GM18511 (cell line): ENCODE data around the gene ZCCHC14.
"Not testable (repeated sequence)": the region's sequence is repeated elsewhere in the genome, so short reads cannot be mapped to it uniquely, and the experiment has no call there.

Experiments used
- ATAC-seq: cut with Tn5 transposase; IDR thresholded peaks from one replicate; pipeline ENCODE4 v1.9.1; 2021; ENCODE audit warnings: mild to moderate bottlenecking, moderate library complexity; ENCODE audit not compliant: unreplicated experiment

The ZCCHC14 gene

GRCh38 chr16:87412371-87412995, 80.3 kb downstream of the ZCCHC14 start:
- no peak for ATAC-seq

GRCh38 chr16:87411375-87412271, 81.2 kb downstream of the ZCCHC14 start:
- no peak for ATAC-seq

- ATAC-seq: no peak
Observed at GRCh38 chr16:87410968-87411367, 81.9 kb downstream of the ZCCHC14 start.

- ATAC-seq: no peak
Observed at GRCh38 chr16:87410530-87410929, 82.3 kb downstream of the ZCCHC14 start.

- no peak for ATAC-seq
Observed at GRCh38 chr16:87409781-87410180, 83.0 kb downstream of the ZCCHC14 start.

- ATAC-seq: no peak
Observed at GRCh38 chr16:87409153-87409552, 83.7 kb downstream of the ZCCHC14 start.

GRCh38 chr16:87407511-87408112, 85.2 kb downstream of the ZCCHC14 start:
- ATAC-seq: no peak

GRCh38 chr16:87406495-87407088, 86.2 kb downstream of the ZCCHC14 start:
- ATAC-seq: no peak

GRCh38 chr16:87404764-87405625, 87.8 kb downstream of the ZCCHC14 start:
- no peak for ATAC-seq

GRCh38 chr16:87395181-87395842, 97.5 kb downstream of the ZCCHC14 start:
- ATAC-seq: no peak

GRCh38 chr16:87393680-87394055, 99.2 kb downstream of the ZCCHC14 start:
- ATAC-seq: no peak

GRCh38 chr16:87392821-87393679, 99.8 kb downstream of the ZCCHC14 start:
- peak; percentile 1 for ATAC-seq

- peak; percentile 60 for ATAC-seq
Observed at GRCh38 chr16:87391950-87392820, 100.6 kb downstream of the ZCCHC14 start, which contains the start of gene MAP1LC3B. TSS of gene MAP1LC3B (plus strand) at chr16:87392336. CDS start at chr16:87392428, 92 bp downstream.

GRCh38 chr16:87391324-87391949, 101.4 kb downstream of the ZCCHC14 start:
- ATAC-seq: peak; percentile 6

GRCh38 chr16:87390641-87391323, 102.0 kb downstream of the ZCCHC14 start:
- ATAC-seq: no peak

GRCh38 chr16:87389914-87390313, 102.9 kb downstream of the ZCCHC14 start:
- not testable (repeated sequence) for ATAC-seq

GRCh38 chr16:87389245-87389644, 103.6 kb downstream of the ZCCHC14 start:
- no peak for ATAC-seq
